RKO (cell line): ENCODE data around the gene ANKRD23.
"Not testable (repeated sequence)": the region's sequence is repeated elsewhere in the genome, so short reads cannot be mapped to it uniquely, and the experiment has no call there.

ENCODE experiments used
- DNase-seq: peaks from one replicate; pipeline ENCODE4 v3.0.0-alpha.2; 2016; ENCODE audit warnings: low spot score

Gene ANKRD23

DNA sequence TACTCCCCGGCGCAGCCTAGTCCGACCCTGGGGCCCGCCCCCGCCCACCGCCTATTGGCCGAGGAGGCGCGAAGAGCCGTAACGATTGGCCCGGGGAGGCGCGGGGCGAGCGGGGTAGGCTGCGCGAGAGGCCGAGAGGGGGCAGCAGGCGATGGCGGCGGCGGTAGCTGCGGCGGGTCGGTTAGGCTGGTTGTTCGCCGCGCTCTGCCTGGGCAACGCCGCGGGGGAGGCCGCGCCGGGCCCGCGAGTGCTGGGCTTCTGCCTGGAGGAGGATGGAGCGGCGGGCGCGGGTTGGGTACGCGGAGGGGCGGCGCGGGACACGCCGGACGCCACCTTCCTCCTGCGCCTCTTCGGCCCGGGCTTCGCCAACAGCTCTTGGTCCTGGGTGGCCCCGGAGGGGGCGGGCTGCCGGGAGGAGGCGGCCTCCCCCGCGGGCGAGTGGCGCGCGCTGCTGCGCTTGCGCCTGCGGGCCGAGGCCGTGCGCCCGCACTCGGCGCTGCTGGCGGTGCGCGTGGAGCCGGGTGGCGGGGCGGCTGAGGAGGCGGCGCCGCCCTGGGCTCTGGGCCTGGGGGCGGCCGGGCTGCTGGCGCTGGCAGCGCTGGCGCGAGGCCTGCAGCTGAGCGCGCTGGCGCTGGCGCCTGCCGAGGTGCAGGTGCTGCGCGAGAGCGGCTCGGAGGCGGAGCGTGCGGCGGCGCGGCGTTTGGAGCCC is 27.5 kb downstream of the ANKRD23 start, which contains the start of gene CNNM3:
Gene CNNM3, plus strand, starts transcription at position 142 of the 709 bp plus-strand sequence. Its CDS starts 10 bp downstream, at position 152.
- peak; percentile 90 for DNase-seq

DNA sequence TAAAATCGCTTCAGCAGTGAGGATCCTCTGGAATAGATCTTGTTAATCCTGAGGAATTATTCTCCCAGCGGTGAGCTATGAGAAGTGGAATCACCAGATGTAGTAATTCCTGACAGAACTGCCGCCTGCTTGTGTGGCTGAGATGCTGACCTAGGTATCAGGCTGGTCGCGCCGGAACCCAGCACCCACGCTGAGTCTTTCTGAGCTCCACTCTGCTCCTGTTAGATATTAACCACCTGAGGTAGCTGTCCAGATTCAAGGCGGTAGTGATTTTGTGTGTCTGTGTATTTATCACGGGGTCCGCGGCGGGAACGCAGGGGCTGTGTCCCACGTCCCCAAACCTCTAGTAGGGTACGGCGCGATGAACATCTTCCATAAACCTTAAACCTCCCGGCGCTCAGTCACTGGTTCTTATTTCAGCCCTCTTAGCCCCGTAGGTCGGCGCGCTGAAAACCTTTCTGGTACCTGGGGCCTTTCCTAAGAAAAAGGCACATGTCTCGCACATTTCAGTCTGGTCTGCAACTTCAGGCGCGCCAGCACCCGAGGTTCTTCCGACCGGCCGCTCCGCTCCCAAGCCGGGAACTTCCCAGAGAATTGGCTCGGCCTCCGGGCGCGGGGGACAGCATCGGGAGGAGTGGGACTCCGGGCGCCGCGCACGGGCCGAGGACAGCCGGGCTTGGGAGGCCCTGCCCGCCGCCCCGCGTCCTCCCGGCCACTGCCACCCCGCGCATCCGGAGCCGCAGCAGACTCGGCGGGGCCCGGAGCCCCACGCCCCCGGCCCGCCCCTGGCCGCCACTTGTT is 28.3 kb downstream of the ANKRD23 start:
- DNase-seq = peak; percentile 69

DNA sequence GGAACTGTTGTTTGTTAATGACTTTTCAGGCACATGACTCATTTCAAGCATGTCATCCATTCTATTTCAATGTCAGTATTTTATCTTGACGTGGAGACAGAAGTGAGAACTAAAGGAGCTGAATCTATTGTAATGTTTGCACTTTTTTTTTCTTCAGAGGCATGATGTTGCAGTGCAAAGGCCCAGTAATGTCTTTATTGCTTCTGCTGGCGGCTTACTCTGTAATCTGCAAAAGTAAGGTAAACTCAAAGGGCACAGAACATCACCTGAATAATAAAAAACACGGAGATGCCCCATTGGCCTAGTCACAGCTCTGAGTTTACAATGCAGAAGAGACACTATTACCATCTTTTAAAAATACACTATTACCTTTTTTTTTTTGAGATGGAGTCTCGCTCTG is 30.2 kb downstream of the ANKRD23 start:
- DNase-seq = no peak

DNA sequence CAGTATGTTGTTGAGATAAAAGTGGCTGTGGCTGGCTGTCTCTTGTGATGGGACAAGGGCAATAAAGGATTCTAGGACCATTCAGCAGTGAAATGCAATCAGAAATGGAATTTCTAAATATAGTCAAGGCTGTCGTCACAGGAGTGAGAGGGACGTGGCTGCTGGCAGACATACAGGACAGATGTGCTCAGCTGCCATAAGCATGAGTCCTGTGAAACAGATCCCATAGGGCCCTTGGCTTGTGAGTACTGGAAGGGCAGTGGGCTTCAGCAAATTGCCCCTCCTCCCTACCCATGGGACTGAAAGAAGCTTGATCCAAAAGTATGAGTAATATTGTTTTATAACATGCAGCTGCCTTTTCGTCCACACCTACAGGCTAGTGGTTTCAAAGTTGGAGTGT is 31.9 kb downstream of the ANKRD23 start:
- no peak for DNase-seq

DNA sequence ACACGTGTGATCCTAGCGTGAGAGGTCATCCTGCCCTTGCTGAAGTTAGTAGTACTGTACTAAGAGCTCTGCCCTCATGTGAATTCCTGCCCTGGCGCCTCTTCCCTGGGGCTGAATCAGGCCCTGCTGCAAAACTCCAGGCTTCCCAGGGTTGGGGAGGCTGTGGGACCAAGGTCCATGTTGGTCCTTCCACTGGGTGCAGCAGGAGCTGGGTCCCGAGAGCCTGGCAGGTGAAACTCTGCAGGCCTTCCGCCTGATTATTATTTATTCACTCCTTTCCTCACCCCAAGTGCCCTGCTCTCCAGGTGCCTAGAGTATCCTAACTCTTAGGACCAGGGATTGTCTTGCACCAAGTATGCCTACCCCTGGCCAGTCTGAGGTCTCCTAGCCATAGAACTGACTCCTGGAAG is 33.0 kb downstream of the ANKRD23 start:
- DNase-seq = no peak

DNA sequence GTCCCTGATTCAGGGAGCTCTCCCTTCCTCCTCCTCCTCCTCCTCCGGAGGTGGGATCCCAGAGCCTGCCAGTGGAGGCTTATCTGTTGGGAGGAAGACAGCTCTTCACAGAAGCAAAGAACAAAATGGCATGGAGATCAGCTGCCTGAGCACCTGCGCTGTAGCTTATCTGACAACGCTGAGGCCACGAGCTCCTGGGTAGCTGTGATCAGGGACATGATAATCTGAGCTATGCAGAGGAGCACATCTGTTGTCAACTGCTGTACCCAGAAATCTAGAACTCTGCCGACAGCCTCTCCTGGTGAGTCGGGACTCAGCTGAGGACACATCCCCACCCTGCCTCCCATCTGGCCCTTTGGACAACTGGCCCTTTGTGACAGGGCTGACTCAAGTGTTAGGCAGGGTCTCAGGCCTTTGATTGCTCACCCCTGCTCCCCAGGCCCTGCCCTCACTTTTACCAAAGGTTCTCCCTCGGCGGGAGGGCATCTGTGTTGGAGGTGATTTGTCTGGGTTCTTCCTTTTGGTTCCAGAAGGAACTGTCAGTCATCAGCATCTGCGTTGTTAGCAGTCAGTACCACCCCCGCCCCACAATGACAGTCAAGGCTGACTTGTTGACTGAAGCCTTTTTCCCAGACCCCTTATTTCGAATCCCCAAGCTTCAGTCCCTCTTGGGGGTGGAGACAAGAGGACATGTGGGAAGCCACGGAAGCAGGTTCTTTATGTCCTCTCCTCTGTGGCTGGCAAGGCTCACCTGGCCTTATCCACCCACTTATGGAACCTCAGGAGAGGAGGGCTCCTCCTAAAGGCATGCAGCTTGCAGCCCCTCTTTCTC is 33.7 kb downstream of the ANKRD23 start:
- no peak for DNase-seq

DNA sequence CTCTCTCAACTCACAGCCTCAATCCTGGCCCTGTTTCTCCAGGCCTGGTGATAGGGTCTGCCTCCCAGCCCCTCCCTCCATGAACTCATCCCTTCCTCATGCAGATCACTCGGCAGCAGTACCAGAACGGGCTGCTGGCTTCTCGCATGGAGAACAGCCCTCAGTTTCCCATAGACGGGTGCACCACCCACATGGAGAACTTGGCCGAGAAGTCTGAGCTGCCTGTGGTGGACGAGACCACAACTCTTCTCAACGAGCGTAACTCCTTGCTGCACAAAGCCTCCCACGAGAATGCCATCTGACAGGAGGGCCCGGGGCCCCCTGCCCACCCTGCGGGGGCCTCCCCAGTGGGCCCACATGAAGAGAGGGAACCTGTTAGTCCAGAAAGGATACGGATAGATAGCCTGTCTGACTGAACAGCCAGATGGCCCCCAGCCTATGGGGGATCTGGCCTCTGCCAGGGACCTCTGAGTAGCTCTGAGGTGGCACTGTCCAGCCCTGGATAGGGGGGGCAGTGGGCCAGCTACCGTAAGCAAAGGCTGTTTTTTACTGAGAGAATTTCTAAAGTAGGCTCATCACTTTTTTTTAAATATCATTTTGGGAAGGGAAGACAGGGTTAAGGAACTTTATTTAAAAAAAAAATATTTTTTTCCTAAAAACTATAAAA is 34.5 kb downstream of the ANKRD23 start:
- DNase-seq = no peak

DNA sequence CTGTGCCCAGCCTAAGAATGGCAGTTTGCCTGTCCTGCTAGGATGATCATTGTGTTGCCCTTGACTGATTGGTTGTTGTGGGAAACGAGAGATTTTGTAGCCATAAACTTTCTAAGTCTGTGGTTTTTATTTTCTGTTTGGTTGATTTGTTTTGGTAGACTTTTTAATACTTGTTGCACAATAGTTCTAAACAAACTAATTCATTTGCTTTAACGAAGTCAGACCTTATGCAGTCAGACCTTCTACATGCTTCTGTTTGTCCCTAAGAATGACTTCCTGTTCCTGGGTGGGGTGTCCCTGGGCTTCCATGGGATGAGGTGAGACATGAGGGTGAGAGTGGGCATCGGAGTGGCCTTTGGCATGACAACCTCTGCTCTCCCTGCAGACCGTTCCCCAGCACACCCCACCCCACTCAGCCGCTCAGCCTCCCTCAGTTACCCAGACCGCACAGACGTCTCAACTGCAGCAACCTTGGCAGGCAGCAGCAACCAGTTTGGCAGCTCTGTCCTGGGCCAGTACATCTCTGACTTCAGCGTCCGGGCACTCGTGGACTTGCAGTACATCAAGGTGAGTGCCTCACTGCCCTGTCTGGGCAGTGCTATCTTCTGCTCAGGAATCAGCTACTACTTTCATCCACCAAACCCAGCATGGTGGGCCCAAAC is 35.5 kb downstream of the ANKRD23 start:
- DNase-seq = no peak

DNA sequence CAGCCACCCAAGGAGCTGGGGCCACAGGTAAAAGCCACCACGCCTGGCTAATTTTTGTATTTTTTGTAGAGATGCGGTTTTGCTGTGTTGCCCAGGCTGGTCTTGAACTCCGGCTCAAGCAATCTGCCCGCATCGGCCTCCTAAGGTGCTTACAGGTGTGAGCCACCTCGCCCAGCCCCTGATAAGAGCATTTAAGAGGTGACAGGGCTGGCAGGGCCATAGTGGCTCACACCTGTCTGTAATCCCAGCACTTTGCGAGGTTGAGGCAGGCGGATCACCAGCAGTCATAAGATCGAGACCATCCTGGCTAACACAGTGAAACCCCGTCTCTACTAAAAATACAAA is 36.7 kb downstream of the ANKRD23 start:
- no peak for DNase-seq

DNA sequence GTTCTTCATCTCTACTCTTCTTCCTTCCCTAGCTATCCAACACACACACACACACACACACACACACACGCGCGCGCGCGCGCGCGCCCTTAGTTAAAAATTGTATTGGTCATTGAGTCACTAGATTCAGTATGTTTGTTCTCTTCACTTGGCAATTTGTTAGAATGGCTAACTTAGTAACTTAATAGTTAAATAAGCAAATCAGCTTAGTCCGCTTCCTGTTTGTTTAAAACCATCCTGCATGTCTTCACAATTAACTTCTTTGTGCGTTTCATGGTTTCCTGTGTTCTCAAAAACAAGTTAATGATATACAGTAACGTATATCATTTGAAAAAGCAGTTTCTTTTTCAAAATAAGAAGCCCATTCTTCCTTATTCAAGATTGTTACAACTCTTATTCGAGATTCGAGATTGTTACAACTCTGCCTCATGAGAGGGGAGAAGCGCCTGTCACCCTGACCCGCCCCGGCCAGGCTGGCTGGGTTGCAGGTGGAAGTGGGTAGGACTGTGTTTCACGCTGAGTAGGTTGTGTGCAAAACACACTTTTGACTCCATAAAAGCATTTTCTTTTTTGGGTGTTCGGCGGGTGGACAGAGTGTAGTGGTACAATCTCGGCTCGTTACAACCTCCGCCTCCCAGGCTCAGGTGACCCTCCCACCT is 37.2 kb downstream of the ANKRD23 start:
- no peak for DNase-seq

DNA sequence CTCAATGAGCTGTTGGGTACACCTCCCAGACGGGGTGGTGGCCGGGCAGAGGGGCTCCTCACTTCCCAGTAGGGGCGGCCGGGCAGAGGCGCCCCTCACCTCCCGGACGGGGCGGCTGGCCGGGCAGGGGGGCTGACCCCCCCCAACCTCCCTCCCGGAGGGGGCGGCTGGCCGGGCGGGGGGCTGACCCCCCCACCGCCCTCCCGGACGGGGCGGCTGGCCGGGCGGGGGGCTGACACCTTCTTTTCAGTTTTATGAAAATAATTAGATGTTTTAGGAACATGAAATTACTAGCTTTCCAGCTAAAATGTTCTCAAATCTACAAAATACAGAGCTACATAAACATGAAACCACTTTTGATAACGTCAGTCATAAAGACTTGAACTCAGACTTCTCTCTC is 37.9 kb downstream of the ANKRD23 start:
- not testable (repeated sequence) for DNase-seq

DNA sequence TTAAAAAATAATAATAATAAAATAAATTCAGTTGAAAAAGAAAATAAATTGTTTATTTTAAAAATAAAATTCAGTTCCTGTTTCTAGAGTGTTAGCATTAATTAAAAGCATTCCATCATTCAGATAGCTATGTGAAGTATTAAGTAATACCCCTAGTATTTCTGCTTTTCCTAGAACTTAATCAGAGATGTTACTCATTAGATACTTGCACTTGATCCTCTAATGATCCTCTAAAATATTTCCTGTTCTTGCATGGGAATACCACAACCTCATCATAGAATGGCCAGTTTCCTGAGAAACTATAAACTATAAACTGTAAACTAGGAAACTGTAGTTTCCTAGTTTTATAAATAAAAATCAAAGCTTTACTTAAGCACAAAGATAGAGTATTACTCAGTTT is 38.8 kb downstream of the ANKRD23 start:
- DNase-seq = no peak

DNA sequence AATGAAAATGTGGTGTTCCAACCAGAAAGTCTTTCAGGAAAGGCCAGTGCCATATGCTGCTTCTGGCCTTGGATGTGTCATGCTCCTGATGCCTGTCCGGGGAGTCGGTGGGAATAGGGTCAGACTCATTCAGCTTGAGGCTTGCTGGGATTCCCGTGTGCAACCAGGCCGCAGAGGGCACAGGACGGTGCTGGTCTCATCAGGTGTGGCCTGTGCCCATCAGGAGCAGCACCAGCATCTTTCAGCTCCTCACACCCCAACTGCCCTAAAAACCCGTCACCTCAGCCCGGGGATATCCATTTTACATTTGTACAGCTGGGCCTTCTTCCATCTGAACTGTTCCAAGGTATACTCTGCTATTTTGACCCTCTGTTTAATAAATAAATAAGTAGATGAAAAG is 41.1 kb downstream of the ANKRD23 start:
- DNase-seq = no peak

DNA sequence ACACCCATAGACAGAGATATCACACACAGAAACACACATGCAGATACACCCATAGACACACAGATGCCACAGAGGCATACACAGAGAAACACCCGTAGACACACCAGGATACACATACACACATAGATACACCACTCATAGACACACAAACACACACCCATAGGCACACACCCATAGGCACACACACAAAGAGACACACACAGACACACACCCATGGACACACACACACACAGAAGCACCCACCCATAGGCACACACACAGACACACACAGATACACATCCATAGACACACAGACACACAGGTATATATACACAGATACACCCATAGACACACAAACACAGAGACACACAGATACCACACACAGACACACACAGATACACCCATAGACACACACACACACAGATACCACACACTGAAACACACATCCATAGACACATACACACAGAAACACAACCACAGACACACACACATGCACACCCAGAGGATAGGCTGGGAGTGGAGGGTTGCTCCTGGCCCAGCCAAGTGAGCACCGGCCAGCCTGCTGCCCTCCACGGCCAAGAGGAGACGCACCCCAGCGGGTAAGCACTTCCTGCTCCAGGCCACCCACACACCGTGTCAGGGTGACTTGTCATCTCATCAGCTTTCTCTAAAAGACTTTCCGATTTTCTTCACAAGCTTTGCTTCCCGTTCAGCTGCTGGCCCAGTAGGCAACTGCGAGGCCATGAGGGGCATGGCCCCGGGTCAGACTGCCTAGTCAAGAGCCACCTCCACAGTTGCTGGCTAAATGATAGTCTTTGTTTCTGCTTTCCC is 41.8 kb downstream of the ANKRD23 start:
- no peak for DNase-seq

DNA sequence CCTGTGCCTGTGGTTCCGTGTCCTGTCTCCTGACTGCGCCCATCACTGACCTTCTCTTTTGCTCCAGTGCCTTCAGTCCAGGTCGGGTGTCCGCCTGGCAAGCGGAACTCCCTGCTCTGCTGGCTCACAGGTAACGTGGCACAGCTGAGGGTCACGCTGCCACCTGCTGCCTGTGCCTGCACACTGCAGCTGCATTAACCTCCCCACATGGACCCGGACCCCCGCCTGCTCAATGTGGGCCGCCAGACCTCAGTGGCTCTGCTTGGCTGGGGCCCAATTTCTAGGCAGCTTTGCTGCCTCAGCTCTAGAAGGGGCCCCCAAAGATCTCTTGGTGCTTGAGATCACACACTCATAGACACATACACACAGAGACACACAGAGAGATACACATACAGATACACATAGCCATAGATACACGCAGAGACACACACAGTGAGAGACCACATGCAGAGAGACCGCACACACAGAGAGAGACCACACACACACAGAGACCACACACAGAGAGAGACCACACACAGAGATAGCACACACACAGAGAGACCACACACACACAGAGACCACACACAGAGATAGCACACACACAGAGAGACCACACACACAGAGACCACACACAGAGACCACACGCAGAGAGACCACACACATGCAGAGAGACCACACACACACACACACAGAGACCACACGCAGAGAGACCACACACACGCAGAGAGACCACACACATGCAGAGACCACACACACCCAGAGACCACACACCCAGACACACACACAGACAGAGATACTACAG is 42.6 kb downstream of the ANKRD23 start:
- peak; percentile 21 for DNase-seq

DNA sequence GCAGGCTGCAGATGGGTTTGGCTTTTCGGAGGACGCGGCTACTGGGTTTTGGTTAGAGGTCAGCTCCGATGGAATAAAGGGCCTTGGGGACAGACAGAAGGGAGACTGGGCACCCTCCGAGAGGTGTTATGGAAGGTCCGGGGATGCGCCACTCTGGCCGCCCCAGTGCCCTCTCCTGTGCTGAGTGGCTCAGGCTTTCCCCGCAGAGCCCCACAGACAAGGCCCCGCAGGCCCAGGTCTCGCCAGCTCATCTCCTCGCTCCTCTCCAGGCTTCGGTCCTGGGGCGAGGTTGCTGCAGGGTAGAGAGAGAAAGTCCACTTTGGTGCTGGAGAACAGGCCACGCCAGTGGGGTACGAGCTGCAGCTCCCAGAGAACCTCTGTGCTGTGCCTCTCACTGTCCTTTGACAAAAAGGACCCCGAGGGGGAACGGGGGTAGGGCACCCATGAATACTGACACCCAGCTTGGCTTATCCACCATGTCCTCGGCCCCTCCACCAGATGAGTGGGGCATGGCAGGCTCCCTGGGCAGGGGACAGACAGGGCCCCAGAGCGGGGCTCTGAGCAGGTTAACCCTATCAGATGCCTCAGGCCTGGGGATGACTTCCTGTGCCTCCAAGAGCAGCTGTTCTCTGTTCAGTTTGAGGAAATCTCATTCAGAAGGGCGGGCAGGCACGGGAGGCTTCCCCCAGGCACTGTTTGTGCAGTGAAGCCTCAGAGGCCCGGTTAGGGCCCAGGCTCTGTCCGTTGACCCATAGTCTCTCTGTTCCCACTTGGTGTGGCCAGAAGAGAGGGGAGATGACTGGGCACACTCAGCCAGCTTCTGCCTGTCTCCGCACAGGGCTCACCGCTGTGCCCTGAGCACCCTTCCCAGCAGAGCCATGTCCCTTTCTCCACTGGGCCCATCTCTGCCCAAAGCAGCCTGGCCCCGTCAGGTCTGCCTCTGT is 43.5 kb downstream of the ANKRD23 start:
- DNase-seq = no peak

DNA sequence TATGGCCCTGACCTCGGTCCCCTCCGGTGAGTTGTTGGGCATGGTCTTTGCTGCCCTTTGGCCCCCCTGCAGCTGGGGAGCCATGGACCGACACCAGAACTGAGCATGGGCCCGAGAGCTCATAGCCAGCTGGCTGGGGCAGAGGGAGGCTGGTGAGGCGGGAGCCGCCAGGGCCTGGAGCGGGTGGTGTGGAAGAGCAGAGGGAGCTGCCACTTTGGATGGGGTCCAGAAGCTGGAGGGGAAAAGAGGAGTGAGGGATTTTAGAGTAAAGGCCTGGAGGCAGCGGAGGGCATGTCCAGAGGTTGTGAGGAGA is 44.2 kb downstream of the ANKRD23 start:
- no peak for DNase-seq
